ENCODE measurements around the gene TMEM243.
"Not testable (repeated sequence)": the region's sequence is repeated elsewhere in the genome, so short reads cannot be mapped to it uniquely, and the experiment has no call there.

GRCh38 chr7:87203929-87204328 is 15.6 kb downstream of the TMEM243 start:
- TF ChIP-seq EZH2phosphoT487 (IDR thresholded peaks at IDR 0.05; ENCODE audit: low read depth); CTCF (IDR thresholded peaks at IDR 0.05; ENCODE audit: low read depth, low read length): not testable (repeated sequence)
